ENCODE results near the gene CNKSR3. TPM values are rescaled to one million over a fixed set of nuclear protein-coding genes. Genes with fewer than 3 reads are reported as not detected.

CNKSR3 gene
- total RNA-seq, 1 donor from 2014 or later = 12.1 TPM

- no peak for DNase-seq (ENCODE audit: low read depth)
- TF ChIP-seq CTCF (IDR thresholded peaks at IDR 0.05; ENCODE audit: insufficient read depth, low read length, poor library complexity, severe bottlenecking) = no peak
- H3K4me3 ChIP-seq (ENCODE audit: low read depth, low read length) = no peak overlapping the region
- no peaks in the 10 kb centered on the region for H3K36me3 ChIP-seq (ENCODE audit: control insufficient read depth, insufficient read depth, low read length)
- H3K27me3 ChIP-seq (ENCODE audit: control insufficient read depth, insufficient read depth, low read length) = no peaks in the 10 kb centered on the region
Observed at GRCh38 chr6:154487367-154488247, 22.9 kb downstream of the CNKSR3 start.

GRCh38 chr6:154485815-154486214 lies 24.7 kb downstream of the CNKSR3 start:
- Histone ChIP-seq H3K36me3 (ENCODE audit: control insufficient read depth, insufficient read depth, low read length) (no peaks in the 10 kb centered on the region), H3K4me3 (ENCODE audit: low read depth, low read length) (no peak overlapping the region), H3K27me3 (ENCODE audit: control insufficient read depth, insufficient read depth, low read length) (no peaks in the 10 kb centered on the region)
- no peak for TF ChIP-seq CTCF (IDR thresholded peaks at IDR 0.05; ENCODE audit: insufficient read depth, low read length, poor library complexity, severe bottlenecking)
- no peak for DNase-seq (ENCODE audit: low read depth)

GRCh38 chr6:154484942-154485341 lies 25.5 kb downstream of the CNKSR3 start:
- H3K27me3 ChIP-seq (ENCODE audit: control insufficient read depth, insufficient read depth, low read length) = no peaks in the 10 kb centered on the region
- no peak for DNase-seq (ENCODE audit: low read depth)
- no peaks in the 10 kb centered on the region for H3K36me3 ChIP-seq (ENCODE audit: control insufficient read depth, insufficient read depth, low read length)
- no peak overlapping the region for H3K4me3 ChIP-seq (ENCODE audit: low read depth, low read length)
- no peak for TF ChIP-seq CTCF (IDR thresholded peaks at IDR 0.05; ENCODE audit: insufficient read depth, low read length, poor library complexity, severe bottlenecking)

GRCh38 chr6:154482858-154483257 lies 27.6 kb downstream of the CNKSR3 start:
- Histone ChIP-seq H3K36me3 (ENCODE audit: control insufficient read depth, insufficient read depth, low read length) (no peaks in the 10 kb centered on the region), H3K27me3 (ENCODE audit: control insufficient read depth, insufficient read depth, low read length) (no peaks in the 10 kb centered on the region), H3K4me3 (ENCODE audit: low read depth, low read length) (no peak overlapping the region)
- DNase-seq (ENCODE audit: low read depth) = no peak
- TF ChIP-seq CTCF (IDR thresholded peaks at IDR 0.05; ENCODE audit: insufficient read depth, low read length, poor library complexity, severe bottlenecking) = no peak

- DNase-seq (ENCODE audit: low read depth) = no peak
- no peak for TF ChIP-seq CTCF (IDR thresholded peaks at IDR 0.05; ENCODE audit: insufficient read depth, low read length, poor library complexity, severe bottlenecking)
- H3K27me3 ChIP-seq (ENCODE audit: control insufficient read depth, insufficient read depth, low read length) = no peaks in the 10 kb centered on the region
- H3K4me3 ChIP-seq (ENCODE audit: low read depth, low read length) = no peak overlapping the region
- no peaks in the 10 kb centered on the region for H3K36me3 ChIP-seq (ENCODE audit: control insufficient read depth, insufficient read depth, low read length)
Observed at GRCh38 chr6:154481521-154482013, 28.9 kb downstream of the CNKSR3 start.

Measured in kidney epithelial cell (primary cell).